CD14-positive monocyte (primary cell): Measurements from ENCODE around the gene GTF3C5. TPM values are rescaled to one million over a fixed set of nuclear protein-coding genes. Genes with fewer than 3 reads are reported as not detected.

ENCODE experiments used
- DNase-seq, 3 donors: peaks; one replicate each; pipeline ENCODE4 v3.0.0-alpha.2; 2011 to 2022
- H2AFZ ChIP-seq: 2 replicates; pipeline ENCODE4 v1.6.0; 2012; ENCODE audit warnings: mild to moderate bottlenecking, low read depth, low read length, inconsistent platforms; ENCODE audit not compliant: insufficient read depth, poor library complexity, severe bottlenecking
- H3K27ac ChIP-seq, 2 donors: 1 replicate in 1 of 2; 2 replicates in 1 of 2; pipeline ENCODE4 v1.5.1; 2012 to 2013; ENCODE audit warnings: low read length in 2 of 2, control low read depth in 1 of 2, inconsistent platforms in 1 of 2, low read depth in 1 of 2, mild to moderate bottlenecking in 1 of 2
- H3K27me3 ChIP-seq, 2 donors: one replicate each; pipeline versions ENCODE4 v1.6.0 to v1.6.1; 2011 to 2013; ENCODE audit warnings: low read length in 2 of 2; ENCODE audit not compliant: control insufficient read depth in 2 of 2, insufficient read depth in 2 of 2
- H3K36me3 ChIP-seq, 2 donors: replicated peaks in 1 of 2; 1 replicate in 1 of 2; 2 replicates in 1 of 2; pipeline versions ENCODE4 v1.5.1 to v1.6.1; 2012 to 2013; ENCODE audit warnings: low read length in 2 of 2, control low read depth in 1 of 2, inconsistent platforms in 1 of 2, mild to moderate bottlenecking in 1 of 2; ENCODE audit not compliant: insufficient read depth in 2 of 2, control insufficient read depth in 1 of 2
- H3K4me1 ChIP-seq, 2 donors: 1 replicate in 1 of 2; 2 replicates in 1 of 2; pipeline versions ENCODE4 v1.5.1 to v1.6.1; 2012 to 2013; ENCODE audit warnings: low read length in 2 of 2, control low read depth in 1 of 2, inconsistent platforms in 1 of 2, mild to moderate bottlenecking in 1 of 2, moderate library complexity in 1 of 2; ENCODE audit not compliant: insufficient read depth in 2 of 2, control insufficient read depth in 1 of 2
- H3K4me2 ChIP-seq: replicated peaks from 2 replicates; pipeline ENCODE3; 2012; ENCODE audit warnings: low read length, moderate library complexity, mild to moderate bottlenecking; ENCODE audit not compliant: poor library complexity, severe bottlenecking; ENCODE audit errors: extremely low read depth
- H3K4me3 ChIP-seq, 3 experiments: fragments of 200-600 bp in 1 of 3; sonication (generic) in 1 of 3; replicated peaks in 1 of 3; 1 replicate in 2 of 3; 2 replicates in 1 of 3; pipeline ENCODE4 v1.5.1; 2011 to 2013; ENCODE audit warnings: low read length in 3 of 3, mild to moderate bottlenecking in 3 of 3, control low read depth in 2 of 3, low read depth in 2 of 3, inconsistent platforms in 1 of 3, moderate library complexity in 1 of 3
- H3K79me2 ChIP-seq: 2 replicates; pipeline ENCODE4 v1.6.0; 2012; ENCODE audit warnings: mild to moderate bottlenecking, control low read depth, inconsistent platforms, low read length, moderate library complexity; ENCODE audit not compliant: insufficient read depth
- H3K9ac ChIP-seq: 2 replicates; pipeline ENCODE4 v1.6.0; 2017; ENCODE audit warnings: low read length, mild to moderate bottlenecking; ENCODE audit not compliant: insufficient read depth, poor library complexity, severe bottlenecking
- H3K9me3 ChIP-seq, 2 donors: replicated peaks in 1 of 2; 1 replicate in 1 of 2; 2 replicates in 1 of 2; pipeline versions ENCODE4 v1.5.1 to v1.6.1; 2012 to 2013; ENCODE audit warnings: low read length in 2 of 2, control low read depth in 1 of 2; ENCODE audit not compliant: control insufficient read depth in 1 of 2, insufficient read depth in 1 of 2
- H4K20me1 ChIP-seq: 2 replicates; pipeline ENCODE4 v1.6.0; 2012; ENCODE audit warnings: mild to moderate bottlenecking, low read length, control low read depth, moderate library complexity; ENCODE audit not compliant: insufficient read depth
- H3K27ac Mint-ChIP-seq, 7 donors: one replicate each; pipeline ENCODE4 v1.8.0; 2020; ENCODE audit warnings: mild to moderate bottlenecking in 7 of 7, mixed read lengths in 7 of 7, moderate library complexity in 6 of 7, inconsistent platforms in 2 of 7
- H3K27me3 Mint-ChIP-seq, 3 donors: one replicate each; pipeline ENCODE4 v1.8.0; 2021 to 2022; ENCODE audit warnings: low read depth in 3 of 3, mild to moderate bottlenecking in 3 of 3, mixed read lengths in 3 of 3, moderate library complexity in 3 of 3, inconsistent platforms in 1 of 3
- H3K36me3 Mint-ChIP-seq, 2 donors: one replicate each; pipeline ENCODE4 v1.8.0; 2020; ENCODE audit warnings: mixed read lengths in 2 of 2, inconsistent platforms in 1 of 2, mild to moderate bottlenecking in 1 of 2
- H3K4me1 Mint-ChIP-seq: one replicate; pipeline ENCODE4 v1.8.0; 2020; ENCODE audit warnings: mild to moderate bottlenecking, mixed read lengths
- H3K4me3 Mint-ChIP-seq, 2 donors: one replicate each; pipeline ENCODE4 v1.8.0; 2020; ENCODE audit warnings: mild to moderate bottlenecking in 2 of 2, mixed read lengths in 2 of 2, moderate library complexity in 1 of 2
- H3K9me3 Mint-ChIP-seq, 7 donors: one replicate each; pipeline ENCODE4 v1.8.0; 2020 to 2022; ENCODE audit warnings: mixed read lengths in 7 of 7, mild to moderate bottlenecking in 6 of 7, moderate library complexity in 6 of 7, inconsistent platforms in 2 of 7
- CTCF ChIP-seq: fragments of 200-600 bp; IDR thresholded peaks from one replicate; pipeline ENCODE4 v1.8.0; 2022; ENCODE audit warnings: antibody characterized with exemption, mild to moderate bottlenecking
- WGBS: methylation state at CpG from one replicate; pipeline ENCODE4 v1.1.5; 2013; ENCODE audit warnings: missing lambda C conversion rate; ENCODE audit not compliant: insufficient coverage; 5-methylcytosine and 5-hydroxymethylcytosine counted together
- intact Hi-C, 2 donors: fragments of 100-400 bp; cut with micrococcal nuclease; formaldehyde crosslinking; loops; one replicate each; pipeline versions ENCODE4 v1.15.0 to v1.15.1; 2023
- polyA plus RNA-seq, 3 donors: library from polyadenylated mRNA; depleted of rRNA in 1 of 3; unstranded in 2 of 3; stranded (reverse) in 1 of 3; fragments of 300-500 nt in 2 of 3; fragments of >200 nt in 1 of 3; fragmentation: Illumina TruSeq in 2 of 3; gene quantifications; 1 replicate in 2 of 3; 2 replicates in 1 of 3; pipeline ENCODE4 v1.2.3, GENCODE V29; 2012 to 2021

The GTF3C5 gene
- polyA plus RNA-seq, 3 donors, result 21.3 to 75.6 (median 24.4) TPM

DNA sequence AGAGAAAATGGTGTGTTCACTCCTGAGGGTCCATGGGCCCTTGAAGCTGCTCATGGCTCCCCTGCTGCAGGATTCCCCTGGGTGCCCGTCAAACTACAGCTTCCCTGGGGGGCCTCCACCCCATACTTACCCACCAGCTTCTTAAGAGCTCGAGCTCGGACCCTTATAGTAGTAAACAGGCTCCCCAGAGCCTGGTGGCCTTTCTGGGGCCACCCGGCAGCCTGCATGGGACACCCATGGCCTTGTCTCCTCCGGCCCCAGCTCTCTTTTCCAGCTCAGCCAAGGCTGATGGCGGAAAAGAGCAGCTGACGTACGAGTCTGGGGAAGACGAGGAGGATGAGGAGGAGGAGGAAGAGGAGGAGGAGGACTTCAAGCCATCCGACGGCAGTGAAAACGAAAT lies 26.8 kb downstream of the GTF3C5 start:
- Histone ChIP-seq H4K20me1 (no peaks in the 10 kb centered on the region), H3K4me1 (peaks cover 4 to 20% of the 10 kb centered on the region in 2 donors), H3K27ac (no peak overlapping the region), H3K27me3 (no peaks in the 10 kb centered on the region), H3K79me2 (no peaks in the 10 kb centered on the region), H3K4me2 (no peak overlapping the region), H3K4me3 (no peak overlapping the region), H3K9me3 (no peaks in the 10 kb centered on the region), H3K36me3 (peaks cover 51 to 60% of the 10 kb centered on the region in 2 donors), H3K9ac (no peak overlapping the region), H2AFZ (no peak overlapping the region)
- intact Hi-C loops, result no loop called here
- TF ChIP-seq CTCF, result no peak
- no peak overlapping the region for H3K4me3 Mint-ChIP-seq
- H3K27me3 Mint-ChIP-seq, result peaks cover 3 to 7% (median 7%) of the 10 kb centered on the region in 3 donors
- no peaks in the 10 kb centered on the region for H3K9me3 Mint-ChIP-seq
- peaks cover 30% of the 10 kb centered on the region for H3K4me1 Mint-ChIP-seq
- no peak overlapping the region for H3K27ac Mint-ChIP-seq
- peaks cover 47 to 61% of the 10 kb centered on the region in 2 donors for H3K36me3 Mint-ChIP-seq
- no peak for DNase-seq
- 97% methylated on average over 6 of the region's 12 CpGs for WGBS

DNA sequence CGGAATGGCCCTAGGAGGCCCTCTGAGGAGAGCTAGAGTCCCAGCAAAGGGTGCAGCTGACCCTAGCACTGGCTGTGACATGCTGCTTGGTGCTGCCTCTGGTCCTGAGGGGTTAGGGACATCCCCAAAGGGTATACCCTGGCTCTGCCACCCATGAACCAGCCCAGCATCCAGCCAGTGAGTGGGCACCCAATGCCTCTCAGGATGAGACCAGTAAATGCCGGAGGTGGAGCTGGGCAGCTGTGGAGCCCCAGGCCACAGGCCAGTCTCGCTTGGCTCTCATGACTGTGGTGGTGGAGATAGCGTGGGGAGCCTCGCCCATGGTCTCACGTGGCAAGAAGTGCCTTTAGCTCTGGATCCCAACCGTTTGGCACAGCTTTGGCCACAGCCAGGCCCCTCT lies 27.3 kb downstream of the GTF3C5 start:
- no peak overlapping the region for H2AFZ ChIP-seq
- Mint-ChIP-seq H3K27ac (no peak overlapping the region), H3K4me1 (peaks cover 31% of the 10 kb centered on the region), H3K9me3 (no peaks in the 10 kb centered on the region), H3K36me3 (peaks cover 46 to 56% of the 10 kb centered on the region in 2 donors), H3K4me3 (no peak overlapping the region), H3K27me3 (peaks cover 3 to 8% (median 7%) of the 10 kb centered on the region in 3 donors)
- H3K27me3 ChIP-seq, result no peaks in the 10 kb centered on the region
- H3K36me3 ChIP-seq, result peaks cover 48 to 56% of the 10 kb centered on the region in 2 donors
- no peak for TF ChIP-seq CTCF
- H3K27ac ChIP-seq, result no peak overlapping the region
- DNase-seq, result no peak
- peaks cover 4 to 20% of the 10 kb centered on the region in 2 donors for H3K4me1 ChIP-seq
- WGBS, result 79% methylated on average over 7 of the region's 7 CpGs
- H3K79me2 ChIP-seq, result no peaks in the 10 kb centered on the region
- no peak overlapping the region for H3K9ac ChIP-seq
- no peaks in the 10 kb centered on the region for H3K9me3 ChIP-seq
- H4K20me1 ChIP-seq, result no peaks in the 10 kb centered on the region
- no peak overlapping the region for H3K4me2 ChIP-seq
- intact Hi-C loops, result no loop called here
- H3K4me3 ChIP-seq, result no peak overlapping the region
